ENCODE measurements around the gene KCNQ2. TPM values are rescaled to one million over a fixed set of nuclear protein-coding genes. Genes with fewer than 3 reads are reported as not detected.

KCNQ2 gene
- total and polyA plus RNA-seq, 2 experiments from 2014 or later = 68.5 to 92.4 TPM

- peak; percentile 82 for DNase-seq (ENCODE audit: low spot score)
- peaks cover 12% of the 10 kb centered on the region; the same call in 1 of the 2 replicates for H3K4me1 ChIP-seq (ENCODE audit: insufficient read depth)
- Mint-ChIP-seq H3K27ac (no peak overlapping the region), H3K27me3 (ENCODE audit: insufficient read depth, low read depth, poor library complexity) (peaks cover 19% of the 10 kb centered on the region), H3K4me1 (peaks cover 14% of the 10 kb centered on the region), H3K9me3 (peaks cover 26% of the 10 kb centered on the region), H3K4me3 (peak overlapping the region; percentile 89), H3K36me3 (ENCODE audit: low read depth) (peaks cover 38% of the 10 kb centered on the region)
- H3K4me2 ChIP-seq = peak overlapping the region; percentile 95
- H3K9me2 ChIP-seq (ENCODE audit: insufficient read depth) = no peaks in the 10 kb centered on the region
- H3K4me3 ChIP-seq = peak overlapping the region; percentile 86
- peaks cover 12% of the 10 kb centered on the region; the same call in 1 of the 2 replicates for H3F3A ChIP-seq (replicated peaks; ENCODE audit: low read depth)
- no peaks in the 10 kb centered on the region for H3K36me3 ChIP-seq (ENCODE audit: insufficient read depth)
- H3K79me2 ChIP-seq (replicated peaks; ENCODE audit: insufficient read depth) = peaks cover 4% of the 10 kb centered on the region; the same call in 1 of the 2 replicates
- H3K27me3 ChIP-seq (ENCODE audit: insufficient read depth) = no peaks in the 10 kb centered on the region
- peak; percentile 53 for ATAC-seq
- peak overlapping the region; percentile 84; the same call in 1 of the 2 replicates for H2AFZ ChIP-seq
- H3K27ac ChIP-seq (ENCODE audit: low read depth) = peak overlapping the region; percentile 87
- no peaks in the 10 kb centered on the region; the same call in 1 of the 2 replicates for H4K20me1 ChIP-seq (replicated peaks; ENCODE audit: insufficient read depth)
- TF ChIP-seq, protein P1, sequence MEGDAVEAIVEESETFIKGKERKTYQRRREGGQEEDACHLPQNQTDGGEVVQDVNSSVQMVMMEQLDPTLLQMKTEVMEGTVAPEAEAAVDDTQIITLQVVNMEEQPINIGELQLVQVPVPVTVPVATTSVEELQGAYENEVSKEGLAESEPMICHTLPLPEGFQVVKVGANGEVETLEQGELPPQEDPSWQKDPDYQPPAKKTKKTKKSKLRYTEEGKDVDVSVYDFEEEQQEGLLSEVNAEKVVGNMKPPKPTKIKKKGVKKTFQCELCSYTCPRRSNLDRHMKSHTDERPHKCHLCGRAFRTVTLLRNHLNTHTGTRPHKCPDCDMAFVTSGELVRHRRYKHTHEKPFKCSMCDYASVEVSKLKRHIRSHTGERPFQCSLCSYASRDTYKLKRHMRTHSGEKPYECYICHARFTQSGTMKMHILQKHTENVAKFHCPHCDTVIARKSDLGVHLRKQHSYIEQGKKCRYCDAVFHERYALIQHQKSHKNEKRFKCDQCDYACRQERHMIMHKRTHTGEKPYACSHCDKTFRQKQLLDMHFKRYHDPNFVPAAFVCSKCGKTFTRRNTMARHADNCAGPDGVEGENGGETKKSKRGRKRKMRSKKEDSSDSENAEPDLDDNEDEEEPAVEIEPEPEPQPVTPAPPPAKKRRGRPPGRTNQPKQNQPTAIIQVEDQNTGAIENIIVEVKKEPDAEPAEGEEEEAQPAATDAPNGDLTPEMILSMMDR (conservative IDR thresholded peaks at IDR 0.05; ENCODE audit: low read depth in 2 of 2) = peak in 1 of 2 experiments; percentile 3; a peak in 1 of 4 replicates
- no peak for TF ChIP-seq POLR2AphosphoS5 (IDR thresholded peaks at IDR 0.05; ENCODE audit: low read depth)
Measured at GRCh38 chr20:63519668-63520503, 47.4 kb upstream of the KCNQ2 start.

- no peak for DNase-seq (ENCODE audit: low spot score)
- TF ChIP-seq ZNF114 (CRISPR knock-in tag; IDR thresholded peaks at IDR 0.05) (no peak), EZH2 (IDR thresholded peaks at IDR 0.05; ENCODE audit: low read depth, unreplicated experiment) (no peak), CREB1 (CRISPR knock-in tag; IDR thresholded peaks at IDR 0.05; ENCODE audit: low read depth) (no peak), EZH2phosphoT487 (IDR thresholded peaks at IDR 0.05; ENCODE audit: unreplicated experiment) (no peak), STAT1 (IDR thresholded peaks at IDR 0.05; ENCODE audit: unreplicated experiment) (no peak), ZNF331 (CRISPR knock-in tag; IDR thresholded peaks at IDR 0.05; ENCODE audit: low read depth) (no peak), JUNB (IDR thresholded peaks at IDR 0.05; ENCODE audit: unreplicated experiment) (no peak), NANOG (IDR thresholded peaks at IDR 0.05; ENCODE audit: borderline replicate concordance) (no peak), POLR2AphosphoS5 (IDR thresholded peaks at IDR 0.05; ENCODE audit: low read depth) (no peak)
- TF ChIP-seq, protein P2, sequence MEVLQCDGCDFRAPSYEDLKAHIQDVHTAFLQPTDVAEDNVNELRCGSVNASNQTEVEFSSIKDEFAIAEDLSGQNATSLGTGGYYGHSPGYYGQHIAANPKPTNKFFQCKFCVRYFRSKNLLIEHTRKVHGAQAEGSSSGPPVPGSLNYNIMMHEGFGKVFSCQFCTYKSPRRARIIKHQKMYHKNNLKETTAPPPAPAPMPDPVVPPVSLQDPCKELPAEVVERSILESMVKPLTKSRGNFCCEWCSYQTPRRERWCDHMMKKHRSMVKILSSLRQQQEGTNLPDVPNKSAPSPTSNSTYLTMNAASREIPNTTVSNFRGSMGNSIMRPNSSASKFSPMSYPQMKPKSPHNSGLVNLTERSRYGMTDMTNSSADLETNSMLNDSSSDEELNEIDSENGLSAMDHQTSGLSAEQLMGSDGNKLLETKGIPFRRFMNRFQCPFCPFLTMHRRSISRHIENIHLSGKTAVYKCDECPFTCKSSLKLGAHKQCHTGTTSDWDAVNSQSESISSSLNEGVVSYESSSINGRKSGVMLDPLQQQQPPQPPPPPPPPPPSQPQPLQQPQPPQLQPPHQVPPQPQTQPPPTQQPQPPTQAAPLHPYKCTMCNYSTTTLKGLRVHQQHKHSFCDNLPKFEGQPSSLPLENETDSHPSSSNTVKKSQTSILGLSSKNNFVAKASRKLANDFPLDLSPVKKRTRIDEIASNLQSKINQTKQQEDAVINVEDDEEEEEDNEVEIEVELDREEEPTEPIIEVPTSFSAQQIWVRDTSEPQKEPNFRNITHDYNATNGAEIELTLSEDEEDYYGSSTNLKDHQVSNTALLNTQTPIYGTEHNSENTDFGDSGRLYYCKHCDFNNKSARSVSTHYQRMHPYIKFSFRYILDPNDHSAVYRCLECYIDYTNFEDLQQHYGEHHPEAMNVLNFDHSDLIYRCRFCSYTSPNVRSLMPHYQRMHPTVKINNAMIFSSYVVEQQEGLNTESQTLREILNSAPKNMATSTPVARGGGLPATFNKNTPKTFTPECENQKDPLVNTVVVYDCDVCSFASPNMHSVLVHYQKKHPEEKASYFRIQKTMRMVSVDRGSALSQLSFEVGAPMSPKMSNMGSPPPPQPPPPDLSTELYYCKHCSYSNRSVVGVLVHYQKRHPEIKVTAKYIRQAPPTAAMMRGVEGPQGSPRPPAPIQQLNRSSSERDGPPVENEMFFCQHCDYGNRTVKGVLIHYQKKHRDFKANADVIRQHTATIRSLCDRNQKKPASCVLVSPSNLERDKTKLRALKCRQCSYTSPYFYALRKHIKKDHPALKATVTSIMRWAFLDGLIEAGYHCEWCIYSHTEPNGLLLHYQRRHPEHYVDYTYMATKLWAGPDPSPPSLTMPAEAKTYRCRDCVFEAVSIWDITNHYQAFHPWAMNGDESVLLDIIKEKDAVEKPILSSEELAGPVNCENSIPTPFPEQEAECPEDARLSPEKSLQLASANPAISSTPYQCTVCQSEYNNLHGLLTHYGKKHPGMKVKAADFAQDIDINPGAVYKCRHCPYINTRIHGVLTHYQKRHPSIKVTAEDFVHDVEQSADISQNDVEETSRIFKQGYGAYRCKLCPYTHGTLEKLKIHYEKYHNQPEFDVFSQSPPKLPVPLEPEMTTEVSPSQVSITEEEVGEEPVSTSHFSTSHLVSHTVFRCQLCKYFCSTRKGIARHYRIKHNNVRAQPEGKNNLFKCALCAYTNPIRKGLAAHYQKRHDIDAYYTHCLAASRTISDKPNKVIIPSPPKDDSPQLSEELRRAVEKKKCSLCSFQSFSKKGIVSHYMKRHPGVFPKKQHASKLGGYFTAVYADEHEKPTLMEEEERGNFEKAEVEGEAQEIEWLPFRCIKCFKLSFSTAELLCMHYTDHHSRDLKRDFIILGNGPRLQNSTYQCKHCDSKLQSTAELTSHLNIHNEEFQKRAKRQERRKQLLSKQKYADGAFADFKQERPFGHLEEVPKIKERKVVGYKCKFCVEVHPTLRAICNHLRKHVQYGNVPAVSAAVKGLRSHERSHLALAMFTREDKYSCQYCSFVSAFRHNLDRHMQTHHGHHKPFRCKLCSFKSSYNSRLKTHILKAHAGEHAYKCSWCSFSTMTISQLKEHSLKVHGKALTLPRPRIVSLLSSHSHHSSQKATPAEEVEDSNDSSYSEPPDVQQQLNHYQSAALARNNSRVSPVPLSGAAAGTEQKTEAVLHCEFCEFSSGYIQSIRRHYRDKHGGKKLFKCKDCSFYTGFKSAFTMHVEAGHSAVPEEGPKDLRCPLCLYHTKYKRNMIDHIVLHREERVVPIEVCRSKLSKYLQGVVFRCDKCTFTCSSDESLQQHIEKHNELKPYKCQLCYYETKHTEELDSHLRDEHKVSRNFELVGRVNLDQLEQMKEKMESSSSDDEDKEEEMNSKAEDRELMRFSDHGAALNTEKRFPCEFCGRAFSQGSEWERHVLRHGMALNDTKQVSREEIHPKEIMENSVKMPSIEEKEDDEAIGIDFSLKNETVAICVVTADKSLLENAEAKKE (CRISPR knock-in tag; IDR thresholded peaks at IDR 0.05) = no peak
Measured at GRCh38 chr20:63518946-63519667, 46.7 kb upstream of the KCNQ2 start.

More at GRCh38 chr20:63518946-63519667, 46.7 kb upstream of the KCNQ2 start:
- peaks cover 30% of the 10 kb centered on the region for H3K36me3 Mint-ChIP-seq (ENCODE audit: low read depth)
- Histone ChIP-seq H3K4me2 (peak overlapping the region; percentile 95), H3K27me3 (ENCODE audit: insufficient read depth) (no peaks in the 10 kb centered on the region), H3K9me2 (ENCODE audit: insufficient read depth) (no peaks in the 10 kb centered on the region), H3F3A (replicated peaks; ENCODE audit: low read depth) (peaks cover 6% of the 10 kb centered on the region; the same call in 1 of the 2 replicates), H3K4me3 (peak overlapping the region; percentile 86), H2AFZ (peak overlapping the region; percentile 84; the same call in 1 of the 2 replicates), H3K4me1 (ENCODE audit: insufficient read depth) (peaks cover 12% of the 10 kb centered on the region; the same call in 1 of the 2 replicates), H3K79me2 (replicated peaks; ENCODE audit: insufficient read depth) (peaks cover 4% of the 10 kb centered on the region; the same call in 1 of the 2 replicates), H3K27ac (ENCODE audit: low read depth) (no peak overlapping the region), H3K36me3 (ENCODE audit: insufficient read depth) (no peaks in the 10 kb centered on the region), H4K20me1 (replicated peaks; ENCODE audit: insufficient read depth) (no peaks in the 10 kb centered on the region; the same call in 1 of the 2 replicates)
- H3K4me3 Mint-ChIP-seq = peak overlapping the region; percentile 89
- peaks cover 14% of the 10 kb centered on the region for H3K4me1 Mint-ChIP-seq
- peak; percentile 7 for ATAC-seq
- peaks cover 19% of the 10 kb centered on the region for H3K9me3 Mint-ChIP-seq
- no peak overlapping the region for H3K27ac Mint-ChIP-seq
- peaks cover 15% of the 10 kb centered on the region for H3K27me3 Mint-ChIP-seq (ENCODE audit: insufficient read depth, low read depth, poor library complexity)

Measured in GM23338 (cell line).